ENCODE results near the gene SIRPA.

SIRPA gene

DNA sequence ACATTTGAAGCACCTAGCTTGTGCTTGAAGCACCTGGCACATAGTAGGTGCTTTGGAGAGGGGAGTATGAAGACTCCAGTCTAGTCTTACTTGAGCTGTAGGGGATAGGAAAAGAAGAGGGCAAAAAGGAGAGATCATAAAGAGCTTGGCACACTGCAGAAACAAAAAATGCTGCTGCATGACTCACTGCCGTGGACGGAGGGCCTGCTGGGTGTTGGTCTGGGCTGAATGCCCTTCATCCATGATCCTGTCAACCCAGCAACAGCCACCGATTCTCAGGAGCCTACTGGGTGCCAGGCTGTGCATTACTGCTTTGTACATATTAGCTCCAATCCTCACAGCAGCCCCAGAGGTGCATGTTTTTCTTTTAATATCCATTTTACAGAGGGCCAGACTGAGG, 92.6 kb downstream of the SIRPA start:
- H3K4me3 Mint-ChIP-seq, result no peak overlapping the region
- no peaks in the 10 kb centered on the region for H3K9me3 Mint-ChIP-seq
- DNase-seq (ENCODE audit: low spot score in 2 of 2), result no peak
- H3K36me3 Mint-ChIP-seq (ENCODE audit: insufficient read depth), result no peaks in the 10 kb centered on the region
- no peaks in the 10 kb centered on the region for H3K4me1 Mint-ChIP-seq
- ATAC-seq (replicated peaks; ENCODE audit: extremely low read depth, poor library complexity, severe bottlenecking), result no peak
- peaks cover 77% of the 10 kb centered on the region for H3K27me3 Mint-ChIP-seq
- H3K27ac Mint-ChIP-seq (ENCODE audit: low read depth), result no peak overlapping the region

All from central memory CD8-positive, alpha-beta T cell (primary cell).